GM12875 (cell line): Measurements from ENCODE around the gene ABHD17A.

Source experiments
- H3K4me3 ChIP-seq: one replicate; pipeline ENCODE4 v1.5.1; 2011; ENCODE audit warnings: low read depth, low read length, control low read depth
- TF ChIP-seq, protein P1 (sequence below): IDR thresholded peaks from 2 replicates; pipeline ENCODE4 v1.5.1; 2011; ENCODE audit warnings: low read depth, mild to moderate bottlenecking, control low read depth, inconsistent platforms, low read length, moderate library complexity, borderline replicate concordance; ENCODE audit not compliant: insufficient read depth

ABHD17A gene

DNA sequence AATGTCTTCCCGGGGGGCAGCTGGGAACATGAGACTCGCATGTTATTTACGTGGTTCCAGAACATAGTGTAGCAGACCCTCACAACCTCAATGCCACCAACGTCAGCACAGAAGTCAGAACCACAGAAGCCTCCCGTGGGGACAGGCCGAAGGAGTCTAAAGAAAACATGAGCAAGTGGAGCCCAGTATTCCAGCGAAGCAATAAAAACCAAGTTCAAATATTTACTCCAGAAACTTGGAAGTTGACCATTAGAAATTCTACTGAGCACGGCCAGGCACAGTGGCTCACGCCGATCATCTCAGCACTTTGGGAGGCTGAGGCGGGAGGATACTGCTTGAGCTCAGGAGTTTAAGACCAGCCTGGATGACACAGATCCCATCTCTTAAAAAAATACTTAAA, 55.3 kb downstream of the ABHD17A start:
- TF ChIP-seq, protein P1, sequence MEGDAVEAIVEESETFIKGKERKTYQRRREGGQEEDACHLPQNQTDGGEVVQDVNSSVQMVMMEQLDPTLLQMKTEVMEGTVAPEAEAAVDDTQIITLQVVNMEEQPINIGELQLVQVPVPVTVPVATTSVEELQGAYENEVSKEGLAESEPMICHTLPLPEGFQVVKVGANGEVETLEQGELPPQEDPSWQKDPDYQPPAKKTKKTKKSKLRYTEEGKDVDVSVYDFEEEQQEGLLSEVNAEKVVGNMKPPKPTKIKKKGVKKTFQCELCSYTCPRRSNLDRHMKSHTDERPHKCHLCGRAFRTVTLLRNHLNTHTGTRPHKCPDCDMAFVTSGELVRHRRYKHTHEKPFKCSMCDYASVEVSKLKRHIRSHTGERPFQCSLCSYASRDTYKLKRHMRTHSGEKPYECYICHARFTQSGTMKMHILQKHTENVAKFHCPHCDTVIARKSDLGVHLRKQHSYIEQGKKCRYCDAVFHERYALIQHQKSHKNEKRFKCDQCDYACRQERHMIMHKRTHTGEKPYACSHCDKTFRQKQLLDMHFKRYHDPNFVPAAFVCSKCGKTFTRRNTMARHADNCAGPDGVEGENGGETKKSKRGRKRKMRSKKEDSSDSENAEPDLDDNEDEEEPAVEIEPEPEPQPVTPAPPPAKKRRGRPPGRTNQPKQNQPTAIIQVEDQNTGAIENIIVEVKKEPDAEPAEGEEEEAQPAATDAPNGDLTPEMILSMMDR: no peak
- no peak overlapping the region for H3K4me3 ChIP-seq

DNA sequence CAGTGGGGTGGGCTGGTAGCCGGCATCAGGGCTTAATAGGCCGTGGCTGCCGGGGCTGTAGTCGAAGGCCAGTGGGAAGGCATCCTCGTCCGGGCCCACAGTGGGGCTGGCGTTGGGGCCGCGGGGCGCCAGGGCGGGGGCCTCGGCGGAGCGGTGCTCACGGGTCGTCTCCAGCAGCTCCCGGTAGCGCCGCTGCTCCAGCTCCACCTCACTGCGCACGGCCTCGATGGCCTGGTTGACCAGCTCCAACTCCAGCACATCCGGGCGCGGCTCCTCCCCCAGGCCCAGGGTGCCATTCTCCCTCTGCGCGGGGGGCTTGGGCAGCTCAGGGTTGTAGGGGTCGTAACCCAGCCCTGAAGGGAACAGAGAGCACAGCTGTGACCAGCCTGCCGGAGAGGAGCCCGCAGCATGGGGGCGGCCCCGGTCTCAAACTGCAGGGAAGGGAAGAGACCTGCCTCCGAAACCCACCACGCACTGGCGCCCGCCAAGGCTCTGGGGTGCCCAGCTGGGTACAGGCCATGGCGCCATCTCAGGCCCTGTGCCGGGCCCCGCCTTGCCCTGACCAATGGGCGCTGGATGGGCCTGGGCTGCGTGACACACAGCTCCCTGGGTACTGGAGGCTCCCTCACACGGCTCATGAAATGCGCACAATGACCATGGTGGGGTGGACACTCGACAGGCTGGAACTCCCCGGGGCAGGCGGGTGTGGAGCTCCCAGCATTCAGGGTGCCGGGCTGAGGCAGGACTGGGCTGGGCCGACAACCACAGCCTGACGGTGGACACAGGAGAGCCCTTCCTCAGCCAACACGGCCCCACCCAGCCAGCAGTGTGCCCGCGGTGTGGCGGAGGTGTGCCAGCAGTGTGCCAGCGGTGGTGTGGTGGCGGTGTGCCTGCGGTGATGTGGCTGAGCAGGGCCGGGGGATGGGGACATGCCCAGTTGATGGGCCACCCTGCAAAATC, 56.7 kb downstream of the ABHD17A start:
- TF ChIP-seq, protein P1: no peak
- H3K4me3 ChIP-seq: no peak overlapping the region

DNA sequence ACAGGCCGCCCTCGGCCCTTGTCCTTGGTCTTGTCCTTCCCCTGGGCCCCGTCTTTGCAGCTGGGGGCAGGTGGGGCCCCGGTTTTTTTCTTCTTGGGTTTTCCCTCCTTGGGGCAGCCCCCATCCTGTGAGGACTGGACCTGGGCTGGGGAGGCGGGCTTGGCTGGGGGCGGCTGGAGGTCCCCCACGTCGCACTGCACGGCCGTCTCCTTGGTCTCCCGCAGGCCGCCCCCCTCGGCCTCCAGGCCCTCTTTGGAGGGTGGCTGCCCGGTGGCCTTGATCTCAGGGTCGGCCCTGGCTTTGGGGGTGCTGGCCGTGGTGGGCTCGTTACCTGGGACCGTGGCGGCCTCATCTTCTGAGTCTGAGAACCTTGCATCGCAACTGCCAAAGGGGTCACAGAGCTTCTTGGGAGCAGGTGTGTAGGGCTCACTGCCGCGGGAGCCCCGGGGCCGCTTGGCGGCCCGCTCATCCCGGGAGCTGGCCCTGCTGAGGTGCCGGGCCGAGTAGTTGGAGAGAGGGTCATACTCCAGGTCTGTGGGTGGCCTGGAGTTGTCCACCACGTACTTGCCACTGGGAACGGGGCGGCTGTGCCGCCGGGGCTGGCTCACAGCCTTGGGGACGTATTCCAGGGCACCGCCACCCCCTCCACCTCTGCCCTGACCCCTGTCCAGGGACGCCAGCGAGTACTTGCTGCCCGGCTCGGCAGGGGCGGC, 57.6 kb downstream of the ABHD17A start:
- TF ChIP-seq, protein P1: no peak
- H3K4me3 ChIP-seq: no peak overlapping the region
